HG02870 (cell line): ENCODE results near the gene DNTT.
A peak's percentile ranks its signal among the peaks of the same experiment; 100 is the strongest.

ENCODE experiments used
- ATAC-seq: cut with Tn5 transposase; IDR thresholded peaks from one replicate; pipeline ENCODE4 v1.9.1; 2021; ENCODE audit warnings: mild to moderate bottlenecking, moderate library complexity; ENCODE audit not compliant: unreplicated experiment

DNTT gene

GRCh38 chr10:96339956-96340904, 36.0 kb downstream of the DNTT start:
- ATAC-seq = no peak

- peak; percentile 62 for ATAC-seq
These were observed 37.3 kb downstream of the DNTT start for GRCh38 chr10:96341219-96342182.

GRCh38 chr10:96342402-96342801, 38.2 kb downstream of the DNTT start:
- no peak for ATAC-seq

GRCh38 chr10:96344178-96344577, 39.9 kb downstream of the DNTT start:
- ATAC-seq = no peak

- no peak for ATAC-seq
These were observed 41.0 kb downstream of the DNTT start for GRCh38 chr10:96345222-96345621.

- no peak for ATAC-seq
These were observed 42.1 kb downstream of the DNTT start for GRCh38 chr10:96346295-96346694.

GRCh38 chr10:96352027-96352426, 47.8 kb downstream of the DNTT start:
- ATAC-seq = no peak

- no peak for ATAC-seq
These were observed 48.3 kb downstream of the DNTT start for GRCh38 chr10:96352582-96352981.

GRCh38 chr10:96357038-96357620, 52.9 kb downstream of the DNTT start:
- no peak for ATAC-seq

- ATAC-seq = no peak
These were observed 54.8 kb downstream of the DNTT start, which contains the start of gene OPALIN for GRCh38 chr10:96358851-96359540. Gene OPALIN (minus strand): TSS chr10:96359002. CDS start chr10:96358896, 106 bp downstream.

- ATAC-seq = no peak
These were observed 55.4 kb downstream of the DNTT start for GRCh38 chr10:96359616-96360015.

- no peak for ATAC-seq
These were observed 56.1 kb downstream of the DNTT start for GRCh38 chr10:96360331-96360730.

- no peak for ATAC-seq
These were observed 56.5 kb downstream of the DNTT start for GRCh38 chr10:96360766-96361165.

- ATAC-seq = no peak
These were observed 61.3 kb downstream of the DNTT start for GRCh38 chr10:96365571-96365970.

GRCh38 chr10:96366508-96366907, 62.3 kb downstream of the DNTT start:
- no peak for ATAC-seq

GRCh38 chr10:96367470-96367869, 63.2 kb downstream of the DNTT start:
- no peak for ATAC-seq

- no peak for ATAC-seq
These were observed 64.7 kb downstream of the DNTT start for GRCh38 chr10:96368971-96369370.

GRCh38 chr10:96369890-96370583, 65.8 kb downstream of the DNTT start:
- no peak for ATAC-seq

- ATAC-seq = no peak
These were observed 66.4 kb downstream of the DNTT start for GRCh38 chr10:96370584-96371157.
